PC-9 (cell line): ENCODE results near the gene SCNN1G.

Source experiments
- EZH2 ChIP-seq: fragments of 200-600 bp; sonication (generic); IDR thresholded peaks from 2 replicates; pipeline ENCODE4 v1.8.0; 2017; ENCODE audit warnings: antibody characterized with exemption, low read depth
- TF ChIP-seq, protein P1 (sequence below): fragments of 200-600 bp; sonication (generic); conservative IDR thresholded peaks from 2 replicates; pipeline ENCODE4 v1.6.1; 2017; ENCODE audit warnings: mixed run types, antibody characterized with exemption, mild to moderate bottlenecking, moderate library complexity

DNA sequence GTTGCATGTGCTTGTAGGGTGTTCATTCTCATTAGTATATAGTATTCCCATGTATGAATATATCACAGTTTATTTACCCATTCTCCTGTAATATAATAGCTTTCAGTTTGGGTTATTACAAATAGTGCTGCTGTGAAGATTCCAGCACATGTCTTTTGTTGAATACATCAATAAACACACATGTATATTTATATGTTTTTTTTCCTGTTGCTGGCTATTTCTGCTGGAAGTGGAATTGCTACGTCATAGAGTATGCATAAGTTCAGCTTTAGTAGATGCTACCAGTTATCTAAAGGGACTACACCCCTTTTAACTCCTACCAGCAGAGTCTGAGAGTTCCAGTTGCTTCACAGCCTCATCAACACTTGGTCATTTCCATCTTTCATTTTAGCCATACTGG is 67.3 kb downstream of the SCNN1G start:
- TF ChIP-seq, protein P1, sequence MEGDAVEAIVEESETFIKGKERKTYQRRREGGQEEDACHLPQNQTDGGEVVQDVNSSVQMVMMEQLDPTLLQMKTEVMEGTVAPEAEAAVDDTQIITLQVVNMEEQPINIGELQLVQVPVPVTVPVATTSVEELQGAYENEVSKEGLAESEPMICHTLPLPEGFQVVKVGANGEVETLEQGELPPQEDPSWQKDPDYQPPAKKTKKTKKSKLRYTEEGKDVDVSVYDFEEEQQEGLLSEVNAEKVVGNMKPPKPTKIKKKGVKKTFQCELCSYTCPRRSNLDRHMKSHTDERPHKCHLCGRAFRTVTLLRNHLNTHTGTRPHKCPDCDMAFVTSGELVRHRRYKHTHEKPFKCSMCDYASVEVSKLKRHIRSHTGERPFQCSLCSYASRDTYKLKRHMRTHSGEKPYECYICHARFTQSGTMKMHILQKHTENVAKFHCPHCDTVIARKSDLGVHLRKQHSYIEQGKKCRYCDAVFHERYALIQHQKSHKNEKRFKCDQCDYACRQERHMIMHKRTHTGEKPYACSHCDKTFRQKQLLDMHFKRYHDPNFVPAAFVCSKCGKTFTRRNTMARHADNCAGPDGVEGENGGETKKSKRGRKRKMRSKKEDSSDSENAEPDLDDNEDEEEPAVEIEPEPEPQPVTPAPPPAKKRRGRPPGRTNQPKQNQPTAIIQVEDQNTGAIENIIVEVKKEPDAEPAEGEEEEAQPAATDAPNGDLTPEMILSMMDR: no peak
- TF ChIP-seq EZH2: no peak
